GM19099 (cell line): ENCODE data around the gene ESF1.

Source experiments
- POLR2A ChIP-seq: IDR thresholded peaks from 3 replicates; pipeline ENCODE4 v1.6.1; 2011; ENCODE audit warnings: low read depth; ENCODE audit not compliant: insufficient read length; ENCODE audit errors: extremely low read depth

Gene ESF1

GRCh38 chr20:13717631-13718044 is 67.1 kb downstream of the ESF1 start:
- TF ChIP-seq POLR2A: no peak

GRCh38 chr20:13715171-13715570 is 69.5 kb downstream of the ESF1 start:
- no peak for TF ChIP-seq POLR2A

- TF ChIP-seq POLR2A: no peak
These were observed 76.5 kb downstream of the ESF1 start for GRCh38 chr20:13708234-13708633.

DNA sequence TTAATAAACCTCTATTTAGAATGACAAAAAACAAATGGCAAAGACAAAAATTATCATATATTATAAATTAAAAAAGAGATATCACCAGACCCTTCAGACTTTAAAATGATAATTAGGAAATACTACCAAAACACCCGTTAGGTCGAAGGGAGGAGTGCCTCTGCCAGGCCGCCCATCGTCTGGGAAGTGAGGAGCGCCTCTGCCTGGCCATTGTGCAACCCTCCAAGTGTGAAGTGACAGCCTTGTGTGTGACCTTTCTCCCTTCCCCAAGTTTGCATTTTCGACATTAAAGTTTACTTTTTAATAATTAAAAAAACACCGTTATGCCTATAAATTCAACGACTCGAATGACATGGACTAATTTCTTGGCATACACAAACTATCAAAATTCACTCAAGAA is 81.5 kb downstream of the ESF1 start:
- TF ChIP-seq POLR2A: no peak

- no peak for TF ChIP-seq POLR2A
These were observed 83.2 kb downstream of the ESF1 start for GRCh38 chr20:13701486-13701885.

DNA sequence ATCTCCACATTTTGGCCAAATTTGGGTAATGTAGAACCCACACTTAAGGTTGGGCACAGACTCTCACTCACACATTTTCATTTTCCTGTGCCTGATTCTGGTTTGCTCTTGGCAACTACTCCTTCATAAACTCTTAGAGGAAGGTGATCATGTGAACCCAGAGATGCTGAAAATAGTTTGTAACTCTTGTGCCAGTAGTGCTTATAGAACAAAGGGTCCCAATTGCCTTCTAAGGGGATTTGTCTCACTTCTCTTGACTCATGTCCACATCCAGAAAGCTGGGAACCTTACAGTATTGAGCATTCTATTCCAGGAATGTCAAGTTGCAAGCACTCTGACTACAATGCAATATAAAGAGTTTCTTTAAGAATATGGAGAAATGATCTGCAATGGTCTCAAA is 84.0 kb downstream of the ESF1 start:
- TF ChIP-seq POLR2A: no peak

DNA sequence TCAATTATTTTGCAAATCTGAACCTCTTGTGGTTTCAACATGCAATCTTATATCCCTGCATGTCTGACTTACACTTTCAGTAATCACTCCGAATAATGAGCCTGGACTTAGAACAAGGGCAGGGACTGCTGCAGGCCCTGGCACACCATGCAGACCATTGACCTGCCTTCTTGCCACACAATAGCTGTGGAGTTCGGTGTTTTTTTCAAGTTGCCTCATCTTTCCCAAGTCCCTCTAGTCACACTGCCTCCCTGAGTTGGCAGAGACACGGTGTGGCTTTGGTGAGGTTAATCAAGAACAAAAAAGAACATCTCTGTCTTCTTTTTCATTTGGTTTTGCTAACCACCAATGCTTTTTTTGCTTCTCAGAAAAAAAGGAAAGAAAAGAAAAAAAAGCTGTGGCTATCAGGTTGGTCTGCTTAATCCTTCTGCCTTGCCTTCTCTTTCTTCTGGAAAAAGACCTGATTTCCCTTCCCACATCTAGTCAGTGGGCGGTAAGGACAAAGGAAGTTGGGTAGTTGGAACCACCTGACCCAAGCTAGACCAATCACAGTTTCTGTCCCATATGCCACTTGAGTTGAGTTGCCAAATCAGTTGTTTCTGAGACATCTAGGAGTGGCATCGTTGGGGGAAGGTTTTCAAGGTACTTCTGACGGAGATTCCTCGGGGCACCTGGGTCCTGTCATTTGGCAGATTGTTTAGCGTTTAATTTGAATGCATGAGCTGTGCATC is 90.1 kb downstream of the ESF1 start:
- no peak for TF ChIP-seq POLR2A

DNA sequence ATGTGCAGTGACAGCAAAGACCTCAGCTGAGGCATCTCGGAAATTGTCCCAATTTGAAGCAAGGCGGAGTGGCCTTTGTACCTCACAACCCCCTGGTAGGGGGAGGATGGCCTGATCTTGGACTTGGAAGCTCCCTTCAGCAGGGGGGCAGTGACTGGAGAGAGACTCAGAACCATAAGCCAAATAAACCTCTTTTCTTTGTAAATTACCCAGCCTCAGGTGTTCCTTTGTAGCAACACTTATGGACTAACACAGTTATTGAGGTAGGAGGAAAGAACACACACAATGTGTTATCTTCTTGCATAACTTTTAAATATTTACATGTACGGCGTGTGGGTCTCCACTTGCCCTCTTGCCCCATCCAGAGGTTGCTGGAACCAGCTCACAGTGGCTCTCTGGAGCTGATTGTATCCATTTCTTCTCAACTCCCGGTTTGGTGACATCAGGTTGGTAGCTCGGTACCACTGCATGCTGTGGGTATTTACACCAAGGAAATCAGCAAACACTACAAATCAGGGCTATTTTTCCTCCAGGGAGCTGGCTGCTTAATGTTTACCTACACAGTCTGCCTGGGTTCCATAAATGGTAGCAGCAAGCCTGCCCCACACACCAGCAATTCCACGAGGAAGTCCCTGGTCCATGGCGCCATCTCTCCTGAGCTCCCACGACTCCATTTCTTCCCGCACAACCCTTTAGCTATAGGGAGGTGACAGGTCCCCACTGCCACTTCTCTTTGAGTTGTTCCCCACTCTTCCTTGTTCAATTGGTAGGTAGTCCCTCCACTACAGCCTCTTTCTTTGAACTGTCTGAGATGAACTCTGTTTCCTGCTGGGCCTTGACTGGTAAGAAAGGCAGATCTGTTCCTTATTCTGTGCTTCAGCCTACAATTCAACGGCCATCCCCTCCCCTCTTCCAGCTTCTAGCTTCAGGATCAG is 91.7 kb downstream of the ESF1 start:
- TF ChIP-seq POLR2A: no peak

GRCh38 chr20:13690943-13691342 is 93.8 kb downstream of the ESF1 start:
- no peak for TF ChIP-seq POLR2A

DNA sequence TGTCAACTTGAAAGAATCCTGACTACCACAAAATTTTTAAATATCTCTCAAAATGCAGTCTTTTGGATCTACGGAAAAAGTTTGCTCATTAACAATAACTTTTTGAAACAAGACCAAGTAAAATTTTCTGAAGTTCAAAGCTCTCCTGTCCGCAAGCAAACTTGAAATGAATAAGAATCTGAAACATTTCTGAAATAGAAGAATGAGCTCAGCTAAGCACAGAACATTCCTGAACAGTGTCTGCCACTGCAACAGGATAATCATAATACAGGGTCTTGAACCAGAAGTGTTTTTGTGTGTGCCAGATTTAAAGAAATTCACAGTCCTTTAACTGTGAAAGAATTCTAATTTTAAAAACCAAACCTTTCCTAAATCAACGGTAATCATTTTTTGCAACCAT is 96.9 kb downstream of the ESF1 start:
- TF ChIP-seq POLR2A: no peak

DNA sequence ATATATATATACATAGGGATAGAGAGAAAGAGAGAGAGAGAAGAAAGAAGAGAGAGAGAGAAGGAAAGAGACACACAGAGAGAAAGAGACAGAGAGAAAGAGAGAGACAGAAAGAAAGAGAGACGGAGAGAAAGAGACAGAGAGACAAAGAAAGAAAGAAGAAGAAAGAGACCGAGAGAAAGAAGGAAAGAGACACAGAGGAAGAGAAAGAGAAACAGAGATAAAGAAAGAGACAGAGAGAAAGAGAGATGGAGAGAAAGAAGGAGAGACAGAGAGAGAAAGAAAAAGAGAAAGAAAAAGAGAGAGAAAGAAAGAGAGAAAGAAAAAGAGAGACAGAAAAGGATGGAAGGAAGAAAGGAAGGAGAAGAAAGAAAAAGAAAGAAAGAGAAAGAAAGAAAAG is 99.1 kb downstream of the ESF1 start:
- no peak for TF ChIP-seq POLR2A

DNA sequence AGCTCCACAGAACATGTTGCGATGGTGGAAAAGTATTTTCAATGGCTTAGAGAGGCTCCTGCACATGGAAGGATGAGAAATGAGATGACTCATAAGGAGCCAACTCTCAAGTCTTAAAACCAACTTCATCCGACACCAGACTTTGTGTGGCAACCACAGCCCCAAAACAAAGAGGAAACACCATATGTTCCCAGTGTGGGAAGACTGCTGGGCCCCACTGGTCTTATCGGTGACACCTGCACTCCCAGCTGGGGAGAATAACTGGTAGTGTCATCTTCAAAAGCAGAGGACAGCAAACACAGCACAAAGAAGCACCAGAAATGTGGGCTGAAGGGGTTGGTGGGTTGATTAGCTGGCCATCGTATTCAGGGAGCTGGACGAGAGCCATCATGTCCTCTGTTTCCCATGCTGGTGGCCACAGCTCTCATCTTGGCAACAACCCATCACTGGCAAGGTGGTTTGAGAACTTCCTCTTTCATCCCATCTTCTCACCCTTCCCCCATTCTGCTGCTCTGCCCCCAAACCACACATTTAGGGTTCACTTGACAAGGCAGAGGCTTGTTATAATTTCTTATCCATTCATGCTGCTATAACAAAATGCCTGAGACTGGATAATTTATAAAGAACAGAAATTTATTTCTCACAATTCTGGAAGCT is 100.0 kb downstream of the ESF1 start:
- no peak for TF ChIP-seq POLR2A

DNA sequence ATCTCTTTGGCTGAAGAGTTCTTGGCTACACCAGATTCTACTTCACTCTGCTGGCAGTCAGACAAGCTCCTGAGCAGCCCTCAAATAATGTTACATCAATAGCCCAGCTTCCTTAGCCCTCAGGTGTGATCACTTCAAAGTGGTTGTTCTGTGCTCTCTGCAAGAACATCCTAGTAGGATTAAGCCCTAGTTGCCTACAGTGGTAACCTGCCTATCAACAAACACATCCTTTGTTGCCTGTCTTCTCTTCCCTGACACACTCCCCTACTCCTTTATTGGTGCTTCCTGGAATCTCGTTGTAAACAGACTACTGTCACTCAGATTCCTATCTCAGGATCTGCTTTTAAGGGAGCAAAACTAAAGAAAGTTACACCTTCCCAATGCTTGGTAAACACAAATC is 100.9 kb downstream of the ESF1 start:
- TF ChIP-seq POLR2A: no peak

DNA sequence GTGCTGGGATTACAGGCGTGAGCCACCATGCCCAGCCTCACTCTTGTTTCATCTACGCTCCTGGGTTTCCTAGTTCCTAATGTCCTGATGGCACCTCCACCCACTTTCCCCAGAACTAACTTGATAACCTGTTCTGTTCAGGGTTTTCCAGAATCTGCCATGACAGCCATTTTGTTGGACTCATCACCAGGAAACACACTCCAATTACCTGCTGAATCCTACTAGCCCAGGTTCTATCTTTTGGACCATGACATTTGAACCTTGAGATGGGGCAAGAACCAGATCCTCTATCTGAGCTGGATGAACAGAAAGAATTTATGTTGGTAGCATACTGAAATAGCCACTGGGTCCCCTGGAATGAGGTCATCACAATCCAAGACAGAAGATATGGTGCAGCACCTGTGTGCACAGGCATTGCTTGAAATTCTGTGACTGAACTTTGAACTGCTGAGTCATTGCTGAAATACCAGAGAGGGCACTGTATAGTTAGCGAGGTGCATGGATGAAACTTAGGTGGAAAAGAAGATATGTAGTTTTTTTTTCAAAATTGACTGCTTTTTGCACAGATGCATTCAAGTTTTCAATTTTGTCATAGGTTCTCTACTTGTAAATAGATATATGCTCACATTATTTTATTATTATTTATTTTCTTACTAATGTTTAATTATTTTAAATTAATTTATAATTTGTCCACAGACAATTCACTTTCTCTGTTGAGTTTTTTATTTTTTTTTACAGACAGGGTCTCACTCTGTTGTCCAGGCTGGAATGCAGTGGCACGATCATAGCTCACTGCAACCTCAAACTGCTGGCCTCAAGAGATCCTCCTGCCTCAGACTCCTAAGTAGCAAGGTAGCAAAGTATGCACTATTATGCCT is 103.2 kb downstream of the ESF1 start:
- TF ChIP-seq POLR2A: no peak

- TF ChIP-seq POLR2A: no peak
These were observed 105.8 kb downstream of the ESF1 start for GRCh38 chr20:13678944-13679343.
